Adipocyte (in vitro differentiated cells): ENCODE data around the gene CEACAM16.

Experiments used
- DNase-seq: peaks from one replicate; pipeline ENCODE4 v3.0.0-alpha.2; 2015; ENCODE audit warnings: low read depth
- H3K27me3 ChIP-seq: replicated peaks from 2 replicates; pipeline ENCODE4 v1.7.0; 2013; ENCODE audit warnings: mild to moderate bottlenecking, low read length, moderate library complexity; ENCODE audit not compliant: control insufficient read depth, insufficient read depth
- H3K36me3 ChIP-seq: 2 replicates; pipeline ENCODE4 v1.7.0; 2013; ENCODE audit warnings: low read length, mild to moderate bottlenecking, moderate library complexity; ENCODE audit not compliant: control insufficient read depth, insufficient read depth, severe bottlenecking
- H3K4me1 ChIP-seq: 2 replicates; pipeline ENCODE4 v1.7.0; 2013; ENCODE audit warnings: mild to moderate bottlenecking, low read length, moderate library complexity; ENCODE audit not compliant: control insufficient read depth, insufficient read depth
- H3K4me3 ChIP-seq: 2 replicates; pipeline ENCODE4 v1.7.0; 2013; ENCODE audit warnings: mild to moderate bottlenecking, low read length, moderate library complexity
- H3K9ac ChIP-seq: 2 replicates; pipeline ENCODE4 v1.7.0; 2013; ENCODE audit warnings: mild to moderate bottlenecking, low read length, moderate library complexity
- H3K9me3 ChIP-seq: 2 replicates; pipeline ENCODE4 v1.7.0; 2013; ENCODE audit warnings: mild to moderate bottlenecking, low read length, moderate library complexity; ENCODE audit not compliant: control insufficient read depth

Gene CEACAM16, protein sequence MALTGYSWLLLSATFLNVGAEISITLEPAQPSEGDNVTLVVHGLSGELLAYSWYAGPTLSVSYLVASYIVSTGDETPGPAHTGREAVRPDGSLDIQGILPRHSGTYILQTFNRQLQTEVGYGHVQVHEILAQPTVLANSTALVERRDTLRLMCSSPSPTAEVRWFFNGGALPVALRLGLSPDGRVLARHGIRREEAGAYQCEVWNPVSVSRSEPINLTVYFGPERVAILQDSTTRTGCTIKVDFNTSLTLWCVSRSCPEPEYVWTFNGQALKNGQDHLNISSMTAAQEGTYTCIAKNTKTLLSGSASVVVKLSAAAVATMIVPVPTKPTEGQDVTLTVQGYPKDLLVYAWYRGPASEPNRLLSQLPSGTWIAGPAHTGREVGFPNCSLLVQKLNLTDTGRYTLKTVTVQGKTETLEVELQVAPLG

DNA sequence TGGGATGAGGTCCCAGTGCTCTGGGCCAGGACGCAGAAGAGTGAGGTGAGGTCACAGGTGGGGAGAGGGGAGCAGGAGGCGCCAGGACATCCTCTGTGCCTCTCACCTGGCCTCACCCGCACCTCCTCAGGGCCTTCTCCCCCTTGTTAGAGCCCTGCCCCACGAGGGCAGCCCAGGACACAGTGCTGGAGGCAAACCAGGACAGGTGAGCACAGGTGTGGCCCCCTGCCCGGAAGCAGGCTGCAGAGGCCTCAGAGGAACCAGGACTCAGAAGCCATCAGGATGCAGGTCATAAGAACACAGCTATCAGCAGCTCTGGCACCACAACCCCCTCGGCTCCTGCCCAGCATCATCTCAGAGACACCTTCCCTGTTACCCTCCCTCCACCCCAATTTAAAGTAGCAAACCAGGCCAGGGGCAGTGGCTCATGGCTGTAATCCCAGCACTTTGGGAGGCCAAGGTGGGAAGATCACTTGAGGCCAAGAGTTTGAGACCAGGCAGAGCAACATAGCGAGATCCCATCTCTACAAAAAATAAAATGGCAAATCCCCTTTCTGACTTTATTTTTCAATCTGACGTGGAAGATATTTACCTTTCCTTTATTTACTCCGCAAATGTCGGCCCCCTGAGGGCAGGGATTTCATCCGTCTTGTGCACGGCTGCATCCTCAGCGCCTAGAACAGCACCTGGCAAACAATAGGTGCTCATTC, at the start of gene CEACAM16:
Gene CEACAM16 (plus strand): TSS at position 660 of the 710 bp plus-strand sequence. CDS start 2,306 bp downstream, outside the sequence.
- peaks cover 32% of the 10 kb centered on the region for H3K27me3 ChIP-seq

DNA sequence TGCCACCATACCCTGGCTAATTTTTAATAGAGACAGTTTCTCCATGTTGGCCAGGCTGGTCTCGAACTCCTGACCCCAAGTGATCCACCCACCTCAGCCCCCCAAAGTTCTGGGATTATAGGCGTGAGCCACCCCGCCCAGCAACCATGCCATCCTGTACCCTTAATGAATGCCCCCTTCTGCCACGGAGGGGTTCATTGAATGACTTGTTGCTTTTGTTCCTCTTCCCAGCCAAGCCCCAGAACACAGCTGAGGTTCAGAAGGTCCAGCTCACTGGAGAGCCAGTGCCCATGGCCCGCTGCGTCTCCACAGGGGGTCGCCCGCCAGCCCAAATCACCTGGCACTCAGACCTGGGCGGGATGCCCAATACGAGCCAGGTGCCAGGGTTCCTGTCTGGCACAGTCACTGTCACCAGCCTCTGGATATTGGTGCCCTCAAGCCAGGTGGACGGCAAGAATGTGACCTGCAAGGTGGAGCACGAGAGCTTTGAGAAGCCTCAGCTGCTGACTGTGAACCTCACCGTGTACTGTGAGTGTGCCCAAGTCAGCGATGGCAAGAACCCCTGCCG, 49.3 kb upstream of the CEACAM16 start:
- peaks cover 49% of the 10 kb centered on the region for H3K36me3 ChIP-seq
- no peaks in the 10 kb centered on the region for H3K9me3 ChIP-seq
- H3K4me1 ChIP-seq: peaks cover 15% of the 10 kb centered on the region
- no peak overlapping the region for H3K9ac ChIP-seq
- no peak overlapping the region for H3K4me3 ChIP-seq
- no peak for DNase-seq
- no peaks in the 10 kb centered on the region for H3K27me3 ChIP-seq

More for the DNA sequence above, at the start of gene CEACAM16:
- H3K4me3 ChIP-seq: no peak within 1 kb of the TSS
- H3K36me3 ChIP-seq: no peaks in the 10 kb centered on the region
- H3K4me1 ChIP-seq: no peaks in the 10 kb centered on the region
- no peak for DNase-seq
- H3K9me3 ChIP-seq: no peaks in the 10 kb centered on the region
- H3K9ac ChIP-seq: no peak within 1 kb of the TSS

DNA sequence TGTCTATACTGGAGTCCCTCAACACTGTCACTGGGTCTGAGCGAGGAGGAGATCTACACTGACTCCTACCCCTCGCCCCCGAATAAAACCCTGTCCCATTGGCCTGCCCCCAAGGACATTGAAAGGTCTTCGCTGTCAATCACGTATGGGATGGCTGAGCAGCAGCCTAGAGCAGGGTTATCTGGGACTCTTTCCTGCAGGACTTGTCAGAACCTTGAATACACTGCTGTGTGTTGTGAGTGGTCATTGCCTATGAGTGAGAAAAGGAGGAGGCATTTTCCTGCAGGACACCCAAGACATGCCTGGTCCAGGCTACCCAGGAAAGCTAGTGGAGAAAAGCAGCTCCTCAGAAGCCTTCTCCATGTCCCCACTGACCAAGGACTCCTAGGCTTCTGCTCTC, 45.6 kb upstream of the CEACAM16 start:
- Histone ChIP-seq H3K27me3 (no peaks in the 10 kb centered on the region), H3K9me3 (no peaks in the 10 kb centered on the region), H3K4me1 (peaks cover 10% of the 10 kb centered on the region), H3K9ac (no peak overlapping the region), H3K4me3 (no peak overlapping the region), H3K36me3 (peaks cover 74% of the 10 kb centered on the region)
- no peak for DNase-seq

DNA sequence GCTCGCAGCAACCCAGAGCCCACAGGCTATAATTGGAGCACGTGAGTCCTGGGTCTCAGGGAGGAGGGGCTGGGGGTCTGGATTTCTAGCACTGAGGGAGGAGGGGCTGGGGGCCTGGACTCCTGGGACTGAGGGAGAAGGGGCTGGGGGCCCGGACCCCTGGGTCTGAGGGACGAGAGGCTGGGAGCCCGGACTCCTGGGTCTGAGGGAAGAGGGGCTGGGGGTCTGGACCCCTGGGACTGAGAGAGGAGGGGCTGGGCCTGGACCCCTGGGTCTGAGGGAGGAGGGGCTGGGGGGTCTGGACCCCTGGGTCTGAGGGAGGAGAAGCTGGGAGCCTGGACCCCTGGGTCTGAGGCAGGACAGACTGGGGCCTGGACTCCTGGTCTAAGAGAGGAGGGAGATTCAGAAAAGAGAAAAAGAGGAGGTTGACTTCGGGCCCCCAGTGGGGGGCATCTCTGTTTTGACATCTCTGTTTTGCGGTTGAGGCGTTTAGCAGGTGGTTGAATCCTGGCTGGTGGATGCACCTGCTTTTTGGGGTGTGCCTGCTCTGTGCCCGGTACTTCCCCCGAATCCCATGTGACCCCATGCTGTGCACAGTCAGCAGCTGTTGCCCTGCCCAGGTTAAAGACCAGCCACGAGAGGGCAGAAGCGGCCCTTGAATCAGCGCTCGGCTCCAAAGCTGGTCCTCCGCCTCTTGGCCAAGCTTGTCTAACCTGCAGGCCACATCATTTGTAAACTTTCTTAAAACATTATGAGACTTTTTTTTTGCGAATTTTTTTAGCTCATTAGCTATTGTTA, 44.8 kb upstream of the CEACAM16 start:
- Histone ChIP-seq H3K4me3 (no peak overlapping the region), H3K27me3 (no peaks in the 10 kb centered on the region), H3K9me3 (no peaks in the 10 kb centered on the region), H3K4me1 (peaks cover 3% of the 10 kb centered on the region), H3K9ac (no peak overlapping the region), H3K36me3 (peaks cover 79% of the 10 kb centered on the region)
- peak; percentile 35 for DNase-seq

DNA sequence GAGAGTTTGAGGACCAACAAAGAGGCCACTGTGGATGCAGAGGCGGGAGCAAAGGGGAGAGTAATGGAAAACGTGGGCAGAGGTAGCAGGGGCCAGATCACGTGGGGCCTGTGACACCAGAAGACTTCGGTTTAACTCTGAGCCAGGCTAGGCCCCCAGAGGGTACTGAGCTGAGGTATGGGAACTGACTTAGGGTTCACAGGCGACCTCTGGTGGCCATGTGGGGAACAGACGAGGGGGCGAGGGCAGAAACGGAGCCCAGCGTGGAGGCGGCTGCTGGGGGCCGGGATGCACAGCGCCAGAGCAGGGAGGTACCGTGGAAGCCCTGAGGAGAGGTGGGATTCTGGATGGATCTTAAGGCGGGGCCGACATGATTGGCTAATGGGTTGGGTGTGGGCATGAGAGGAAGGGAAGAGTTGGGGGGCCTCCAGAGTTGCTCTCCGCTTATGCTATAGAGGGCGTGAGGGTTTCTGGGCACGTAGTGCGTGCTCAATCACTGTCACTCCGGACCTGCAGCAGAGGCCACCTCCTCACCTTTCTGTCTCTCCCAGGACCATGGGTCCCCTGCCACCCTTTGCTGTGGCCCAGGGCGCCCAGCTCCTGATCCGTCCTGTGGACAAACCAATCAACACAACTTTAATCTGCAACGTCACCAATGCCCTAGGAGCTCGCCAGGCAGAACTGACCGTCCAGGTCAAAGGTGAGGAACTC, 41.6 kb upstream of the CEACAM16 start:
- Histone ChIP-seq H3K36me3 (peaks cover 73% of the 10 kb centered on the region), H3K27me3 (no peaks in the 10 kb centered on the region)
- DNase-seq: peak; percentile 86

DNA sequence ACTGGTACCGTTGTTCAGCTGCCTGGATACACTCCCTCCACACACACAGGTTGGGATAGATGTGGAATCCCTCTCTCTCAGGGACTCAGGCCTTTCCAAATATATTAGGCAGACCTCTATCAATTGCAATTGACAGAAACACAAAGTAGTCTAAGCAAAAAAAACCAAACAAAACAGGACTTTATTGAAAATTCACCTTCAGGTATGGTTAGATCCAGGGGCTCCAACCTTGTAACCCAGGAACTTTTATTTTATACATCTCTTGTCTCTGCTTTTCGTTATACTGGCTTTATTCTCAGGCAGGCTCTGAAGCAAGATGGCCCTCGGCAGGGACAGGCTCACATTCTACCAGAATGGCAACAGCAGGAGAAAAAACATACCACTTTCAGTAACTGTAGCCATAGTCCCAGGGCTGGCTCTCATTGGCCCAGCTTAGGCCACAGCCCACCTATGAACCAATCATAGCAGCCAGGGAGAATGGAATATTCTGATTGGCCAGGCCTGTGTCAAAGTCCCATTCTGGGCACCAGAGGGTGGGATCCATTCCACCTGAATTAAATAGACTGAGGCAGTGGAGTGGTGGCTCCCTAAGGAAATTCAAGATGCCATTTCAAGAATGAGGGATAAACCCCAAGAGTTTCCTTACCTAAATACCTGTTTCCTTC, 40.8 kb upstream of the CEACAM16 start:
- no peaks in the 10 kb centered on the region for H3K9me3 ChIP-seq
- peaks cover 6% of the 10 kb centered on the region for H3K4me1 ChIP-seq
- no peak overlapping the region for H3K9ac ChIP-seq
- H3K36me3 ChIP-seq: peaks cover 69% of the 10 kb centered on the region
- H3K27me3 ChIP-seq: no peaks in the 10 kb centered on the region
- no peak for DNase-seq
- H3K4me3 ChIP-seq: no peak overlapping the region

More for the DNA sequence above, 41.6 kb upstream of the CEACAM16 start:
- H3K4me1 ChIP-seq: peaks cover 3% of the 10 kb centered on the region
- no peaks in the 10 kb centered on the region for H3K9me3 ChIP-seq
- no peak overlapping the region for H3K9ac ChIP-seq
- no peak overlapping the region for H3K4me3 ChIP-seq

DNA sequence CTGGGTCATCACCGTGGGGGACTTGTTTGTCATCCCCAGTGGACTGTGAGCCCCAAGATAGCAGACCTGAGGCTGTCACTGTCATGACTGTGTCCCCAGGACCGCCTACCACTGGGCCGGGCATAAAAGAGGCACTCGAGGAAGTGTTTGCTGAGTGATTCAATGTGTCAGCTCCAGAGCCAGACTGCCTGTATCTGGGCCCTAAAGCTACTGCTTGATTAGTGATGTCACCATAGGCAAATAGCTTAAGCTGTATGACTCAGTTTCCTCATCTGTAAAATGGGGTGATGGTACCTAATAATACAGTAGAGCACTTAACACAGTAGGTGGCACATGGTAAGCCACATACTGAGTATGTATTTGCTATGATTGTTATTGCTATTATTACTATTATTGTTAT, 38.9 kb upstream of the CEACAM16 start:
- H3K36me3 ChIP-seq: peaks cover 62% of the 10 kb centered on the region
- H3K9me3 ChIP-seq: no peaks in the 10 kb centered on the region
- no peak overlapping the region for H3K4me3 ChIP-seq
- peaks cover 7% of the 10 kb centered on the region for H3K4me1 ChIP-seq
- H3K27me3 ChIP-seq: no peaks in the 10 kb centered on the region
- H3K9ac ChIP-seq: no peak overlapping the region
- DNase-seq: no peak

DNA sequence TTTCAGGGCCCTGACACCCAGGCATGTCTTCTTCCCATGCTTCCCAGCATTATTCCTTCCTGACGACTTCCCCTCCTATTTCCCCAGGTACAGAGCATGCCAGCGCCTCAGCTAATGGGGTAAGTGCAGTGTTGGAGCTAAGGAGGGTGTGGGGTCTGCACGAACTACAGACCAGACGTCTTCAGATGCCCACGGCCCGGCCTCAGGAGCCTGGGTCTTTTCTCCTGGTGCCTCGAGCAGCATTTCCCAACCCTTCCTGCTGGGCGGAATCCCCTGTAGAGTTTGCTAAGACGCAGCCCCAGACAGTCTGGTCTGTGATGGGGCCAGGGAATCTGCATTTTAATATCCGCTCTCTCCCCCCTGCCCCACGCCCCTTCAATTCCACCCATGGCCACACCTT, 37.7 kb upstream of the CEACAM16 start:
- Histone ChIP-seq H3K4me3 (no peak overlapping the region), H3K9me3 (no peaks in the 10 kb centered on the region), H3K27me3 (no peaks in the 10 kb centered on the region), H3K4me1 (peaks cover 7% of the 10 kb centered on the region), H3K9ac (no peak overlapping the region), H3K36me3 (peaks cover 51% of the 10 kb centered on the region)
- DNase-seq: no peak

DNA sequence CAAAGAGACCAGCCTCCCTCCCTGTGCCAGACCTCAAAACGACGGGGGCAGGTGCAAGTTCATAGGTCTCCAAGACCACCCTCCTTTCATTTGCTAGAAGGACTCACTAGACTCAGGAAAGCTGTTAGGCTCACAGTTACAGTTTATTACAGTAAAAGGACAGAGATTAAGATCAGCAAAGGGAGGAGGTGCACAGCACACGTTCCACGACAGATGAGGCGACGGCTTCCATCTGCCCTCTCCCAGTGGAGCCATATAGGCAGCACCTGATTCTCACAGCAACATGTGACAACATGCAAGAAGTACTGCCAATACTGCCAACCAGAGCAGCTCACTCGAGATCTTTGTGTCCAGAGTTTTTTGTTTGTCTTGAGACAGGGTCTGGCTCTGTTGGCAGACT, 37.0 kb upstream of the CEACAM16 start:
- H3K9ac ChIP-seq: no peak overlapping the region
- H3K4me3 ChIP-seq: no peak overlapping the region
- no peak for DNase-seq
- H3K4me1 ChIP-seq: peaks cover 6% of the 10 kb centered on the region
- no peaks in the 10 kb centered on the region for H3K27me3 ChIP-seq
- peaks cover 48% of the 10 kb centered on the region for H3K36me3 ChIP-seq
- no peaks in the 10 kb centered on the region for H3K9me3 ChIP-seq

DNA sequence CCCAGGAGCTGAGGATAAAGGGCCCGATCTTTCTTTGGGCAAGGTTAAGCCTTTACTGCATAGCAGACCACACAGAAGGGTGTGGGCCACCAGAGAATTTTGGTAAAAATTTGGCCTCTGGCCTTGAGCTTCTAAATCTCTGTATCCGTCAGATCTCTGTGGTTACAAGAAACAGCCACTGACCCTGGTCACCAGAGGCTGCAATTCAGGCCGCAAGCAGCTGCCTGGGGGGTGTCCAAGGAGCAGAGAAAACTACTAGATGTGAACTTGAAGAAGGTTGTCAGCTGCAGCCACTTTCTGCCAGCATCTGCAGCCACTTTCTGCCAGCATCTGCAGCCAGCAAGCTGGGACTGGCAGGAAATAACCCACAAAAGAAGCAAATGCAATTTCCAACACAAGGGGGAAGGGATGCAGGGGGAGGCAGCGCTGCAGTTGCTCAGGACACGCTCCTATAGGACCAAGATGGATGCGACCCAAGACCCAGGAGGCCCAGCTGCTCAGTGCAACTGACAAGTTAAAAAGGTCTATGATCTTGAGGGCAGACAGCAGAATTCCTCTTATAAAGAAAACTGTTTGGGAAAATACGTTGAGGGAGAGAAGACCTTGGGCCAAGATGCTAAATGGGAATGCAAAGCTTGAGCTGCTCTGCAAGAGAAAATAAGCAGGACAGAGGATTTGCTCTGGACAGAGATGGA, 36.1 kb upstream of the CEACAM16 start:
- no peak overlapping the region for H3K4me3 ChIP-seq
- H3K9ac ChIP-seq: no peak overlapping the region
- peaks cover 45% of the 10 kb centered on the region for H3K36me3 ChIP-seq
- no peaks in the 10 kb centered on the region for H3K27me3 ChIP-seq
- H3K9me3 ChIP-seq: no peaks in the 10 kb centered on the region
- DNase-seq: peak; percentile 46
- peaks cover 4% of the 10 kb centered on the region for H3K4me1 ChIP-seq
